Activated effector memory CD4-positive, alpha-beta T cell treated with Interleukin-2 at 50 U/mL for 16 hours (primary cell): ENCODE results near the gene BMPER.

Source experiments
- DNase-seq: peaks from one replicate; pipeline ENCODE4 v3.0.0-alpha.2; 2020

Gene BMPER

DNA sequence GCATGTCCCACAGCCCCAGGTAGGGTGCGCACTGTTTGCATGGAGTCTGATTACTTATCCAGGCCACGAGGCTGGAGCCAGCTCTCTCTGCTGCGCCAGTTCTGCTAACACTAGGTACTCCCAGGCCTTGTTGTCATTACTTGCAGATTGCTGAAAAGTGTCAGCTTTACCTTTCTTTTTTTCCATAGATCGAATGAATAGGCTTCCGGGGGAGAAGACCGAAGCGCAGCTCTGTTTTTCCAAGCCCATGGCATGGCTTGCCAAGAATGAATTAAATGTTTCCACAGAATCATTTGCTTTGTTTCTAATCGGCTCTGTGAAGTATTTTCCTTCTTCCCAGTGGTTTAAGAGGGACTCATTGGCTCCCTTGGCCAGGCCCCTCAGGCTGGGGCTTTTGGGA lies 285.8 kb downstream of the BMPER start:
- DNase-seq: no peak

DNA sequence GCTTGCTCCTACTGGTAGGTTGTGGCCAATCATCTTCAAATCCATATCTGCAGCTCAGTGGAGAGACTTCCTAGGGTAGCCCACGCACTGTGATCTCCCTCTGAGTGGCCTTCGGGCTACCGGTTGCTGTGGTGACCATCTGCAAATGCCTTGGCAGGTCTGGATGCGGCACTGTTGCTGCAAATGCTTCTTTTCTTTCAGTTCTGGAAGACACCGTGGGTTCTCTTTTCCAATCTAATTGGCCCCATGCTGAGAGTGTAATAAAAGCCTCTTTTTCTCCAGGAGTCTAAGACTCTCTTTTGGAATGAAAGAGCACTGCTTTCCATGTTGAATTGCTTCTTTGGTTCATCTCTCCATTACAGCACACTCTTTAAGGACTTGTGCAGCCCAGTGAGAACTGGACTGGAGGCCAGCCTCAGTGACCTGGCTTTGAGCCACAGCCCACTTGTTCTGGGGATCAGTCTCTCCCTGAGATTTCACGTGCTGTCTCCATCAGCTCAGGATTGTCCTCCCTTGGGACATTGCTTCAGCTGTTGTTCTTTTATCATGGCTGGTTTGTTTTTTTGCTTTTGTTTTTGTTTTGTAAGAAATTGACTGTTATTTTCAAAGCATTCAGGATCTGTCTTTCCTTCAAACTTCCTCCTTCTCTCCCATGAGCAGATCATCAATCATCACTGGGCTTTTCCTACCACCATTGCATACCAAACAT lies 286.6 kb downstream of the BMPER start:
- DNase-seq: no peak

DNA sequence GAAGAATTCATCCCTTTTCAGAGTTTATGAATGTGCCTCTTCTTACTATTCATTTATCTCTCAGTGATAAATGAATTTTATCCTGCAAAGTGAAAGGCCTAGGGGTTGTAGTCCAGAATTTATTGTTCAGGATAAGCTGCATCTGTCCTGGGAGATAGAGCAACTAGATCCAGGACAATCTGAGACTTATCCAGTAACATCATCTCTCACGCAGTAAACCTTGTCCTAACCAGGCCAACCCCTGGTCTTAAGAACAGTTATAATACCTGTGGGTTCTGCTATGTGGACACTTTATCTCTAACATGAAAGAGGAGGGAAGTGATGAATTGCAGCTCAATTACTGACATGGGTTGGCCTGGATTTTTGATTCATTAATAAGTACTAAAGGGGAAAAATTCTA lies 287.6 kb downstream of the BMPER start:
- no peak for DNase-seq

DNA sequence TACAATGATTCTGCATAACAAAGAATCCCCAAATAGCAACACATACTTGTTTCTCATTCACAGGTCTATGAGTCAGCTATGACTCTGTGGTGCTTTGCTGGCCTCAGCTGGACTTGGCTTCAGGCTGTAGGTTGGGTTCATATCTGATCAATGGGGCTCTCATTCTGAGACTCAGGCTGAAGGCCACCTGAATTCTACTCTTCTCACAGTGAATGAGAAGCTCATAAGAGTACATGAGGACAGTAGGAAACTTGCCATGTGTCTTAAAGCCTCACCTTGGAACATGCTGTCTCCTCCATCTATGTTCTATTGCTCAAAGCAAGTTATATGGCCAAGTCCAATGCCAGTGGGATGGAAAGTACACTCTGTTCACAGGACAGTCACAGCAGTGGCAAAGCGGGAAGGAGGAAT lies 292.9 kb downstream of the BMPER start:
- DNase-seq: no peak
